ENCODE data around the gene SLC12A4.

DNA sequence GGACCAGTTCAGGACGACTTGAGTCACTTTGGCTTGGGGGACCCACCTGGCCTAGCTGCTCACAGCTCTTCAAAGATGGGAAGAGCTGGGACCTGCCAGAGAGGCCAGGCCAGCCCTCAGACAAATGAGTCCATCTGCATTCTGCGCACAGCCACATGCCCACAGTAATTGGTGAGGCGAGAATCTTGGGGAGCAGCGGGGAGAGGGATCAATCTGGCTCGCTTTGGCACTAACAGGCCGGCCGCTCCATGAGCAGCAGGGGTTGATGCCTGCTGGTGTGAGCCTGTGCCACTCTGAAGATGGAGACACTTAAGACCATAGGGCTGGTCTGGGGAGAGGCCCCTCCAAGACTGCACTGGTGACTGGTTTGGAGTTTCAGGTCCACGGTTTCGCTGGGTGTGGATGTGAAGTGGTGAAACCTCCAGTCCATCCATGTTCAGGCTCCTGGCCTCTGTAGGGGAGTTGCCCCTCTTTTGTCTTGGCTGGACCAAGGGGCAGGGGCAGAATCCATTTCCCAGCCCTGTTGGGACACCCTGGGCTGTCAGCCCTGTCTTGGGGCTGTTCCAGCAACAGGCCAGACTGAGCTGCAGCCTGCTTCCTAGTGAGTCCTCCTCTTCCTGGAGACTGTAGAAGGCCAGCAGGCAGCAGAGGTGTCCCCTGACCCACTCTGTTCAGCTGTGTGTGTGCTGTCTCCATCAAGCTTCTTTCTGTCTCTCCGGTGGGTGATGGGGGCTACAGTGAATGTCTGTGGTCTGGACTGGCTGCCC, 44.1 kb downstream of the SLC12A4 start:
- TF ChIP-seq CTCF (IDR thresholded peaks at IDR 0.05; ENCODE audit: insufficient read depth, low read length) (no peak), POLR2AphosphoS5 (IDR thresholded peaks at IDR 0.05; ENCODE audit: low read depth) (no peak), SPI1 (IDR thresholded peaks at IDR 0.05; ENCODE audit: borderline replicate concordance, low read depth) (no peak)
- TF ChIP-seq, protein P1, sequence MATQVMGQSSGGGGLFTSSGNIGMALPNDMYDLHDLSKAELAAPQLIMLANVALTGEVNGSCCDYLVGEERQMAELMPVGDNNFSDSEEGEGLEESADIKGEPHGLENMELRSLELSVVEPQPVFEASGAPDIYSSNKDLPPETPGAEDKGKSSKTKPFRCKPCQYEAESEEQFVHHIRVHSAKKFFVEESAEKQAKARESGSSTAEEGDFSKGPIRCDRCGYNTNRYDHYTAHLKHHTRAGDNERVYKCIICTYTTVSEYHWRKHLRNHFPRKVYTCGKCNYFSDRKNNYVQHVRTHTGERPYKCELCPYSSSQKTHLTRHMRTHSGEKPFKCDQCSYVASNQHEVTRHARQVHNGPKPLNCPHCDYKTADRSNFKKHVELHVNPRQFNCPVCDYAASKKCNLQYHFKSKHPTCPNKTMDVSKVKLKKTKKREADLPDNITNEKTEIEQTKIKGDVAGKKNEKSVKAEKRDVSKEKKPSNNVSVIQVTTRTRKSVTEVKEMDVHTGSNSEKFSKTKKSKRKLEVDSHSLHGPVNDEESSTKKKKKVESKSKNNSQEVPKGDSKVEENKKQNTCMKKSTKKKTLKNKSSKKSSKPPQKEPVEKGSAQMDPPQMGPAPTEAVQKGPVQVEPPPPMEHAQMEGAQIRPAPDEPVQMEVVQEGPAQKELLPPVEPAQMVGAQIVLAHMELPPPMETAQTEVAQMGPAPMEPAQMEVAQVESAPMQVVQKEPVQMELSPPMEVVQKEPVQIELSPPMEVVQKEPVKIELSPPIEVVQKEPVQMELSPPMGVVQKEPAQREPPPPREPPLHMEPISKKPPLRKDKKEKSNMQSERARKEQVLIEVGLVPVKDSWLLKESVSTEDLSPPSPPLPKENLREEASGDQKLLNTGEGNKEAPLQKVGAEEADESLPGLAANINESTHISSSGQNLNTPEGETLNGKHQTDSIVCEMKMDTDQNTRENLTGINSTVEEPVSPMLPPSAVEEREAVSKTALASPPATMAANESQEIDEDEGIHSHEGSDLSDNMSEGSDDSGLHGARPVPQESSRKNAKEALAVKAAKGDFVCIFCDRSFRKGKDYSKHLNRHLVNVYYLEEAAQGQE (IDR thresholded peaks at IDR 0.05; ENCODE audit: insufficient replicate concordance, low read depth) = no peak

All from HL-60 (cell line).